Activated T-helper 2 cell treated with anti-CD3 and anti-CD28 coated beads, Interferon-gamma antibody, Interleukin-2, Interleukin-4, amounts not matched to agents 10 μg/mL and 5 μg/mL and 100 μg/mL, durations not matched to agents 14 hours and 24 hours and 36 hours (primary cell): ENCODE measurements around the gene NEK2. TPM values are rescaled to one million over a fixed set of nuclear protein-coding genes. Genes with fewer than 3 reads are reported as not detected.
"Not testable (repeated sequence)": the region's sequence is repeated elsewhere in the genome, so short reads cannot be mapped to it uniquely, and the experiment has no call there.

Source experiments
- DNase-seq: peaks from one replicate; pipeline ENCODE4 v3.0.0; 2021; ENCODE audit warnings: low spot score
- H3K27ac Mint-ChIP-seq: one replicate; pipeline ENCODE4 v1.8.0; 2021; ENCODE audit warnings: mixed read lengths
- H3K27me3 Mint-ChIP-seq: one replicate; pipeline ENCODE4 v1.8.0; 2021; ENCODE audit warnings: low read depth, mixed read lengths
- H3K36me3 Mint-ChIP-seq: one replicate; pipeline ENCODE4 v1.8.0; 2021; ENCODE audit warnings: low read depth, mixed read lengths
- H3K4me1 Mint-ChIP-seq: one replicate; pipeline ENCODE4 v1.8.0; 2021; ENCODE audit warnings: low read depth, mixed read lengths
- H3K4me3 Mint-ChIP-seq: one replicate; pipeline ENCODE4 v1.8.0; 2021; ENCODE audit warnings: low read depth, mild to moderate bottlenecking, moderate library complexity, mixed read lengths
- H3K9me3 Mint-ChIP-seq: one replicate; pipeline ENCODE4 v1.8.0; 2021; ENCODE audit warnings: mixed read lengths
- intact Hi-C: fragments of 100-400 bp; cut with micrococcal nuclease; formaldehyde crosslinking; loops from one replicate; pipeline ENCODE4 v1.15.1; 2023
- total RNA-seq: library from RNA; stranded (reverse); gene quantifications from 2 replicates; pipeline ENCODE4 v1.2.3, GENCODE V29; 2022

Gene NEK2
- total RNA-seq: 21.8 and 24.1 TPM in 2 replicates

GRCh38 chr1:211675230-211676105 lies at the start of gene NEK2:
Gene NEK2 (minus strand): TSS chr1:211675621. CDS start chr1:211675479, 142 bp downstream.
- peak; percentile 89 for DNase-seq
- Mint-ChIP-seq H3K27ac (peak within 1 kb of the TSS; percentile 82), H3K4me3 (peak within 1 kb of the TSS; percentile 95), H3K27me3 (peaks cover 2% of the 10 kb centered on the region), H3K4me1 (peaks cover 35% of the 10 kb centered on the region), H3K36me3 (peaks cover 34% of the 10 kb centered on the region), H3K9me3 (no peaks in the 10 kb centered on the region)
- intact Hi-C loops: loop anchor here (2.0 kb wide), 1 partner anchor 97 kb away; the partner anchor contains the start of gene SLC30A1

- intact Hi-C loops: no loop called here
- no peaks in the 10 kb centered on the region for H3K36me3 Mint-ChIP-seq
- peaks cover 15% of the 10 kb centered on the region for H3K27me3 Mint-ChIP-seq
- no peaks in the 10 kb centered on the region for H3K4me1 Mint-ChIP-seq
- no peak overlapping the region for H3K27ac Mint-ChIP-seq
- DNase-seq: no peak
- H3K9me3 Mint-ChIP-seq: no peaks in the 10 kb centered on the region
- H3K4me3 Mint-ChIP-seq: no peak overlapping the region
Measured at GRCh38 chr1:211724687-211725196, 49.3 kb upstream of the NEK2 start.

- intact Hi-C loops: no loop called here
- H3K9me3 Mint-ChIP-seq: no peaks in the 10 kb centered on the region
- H3K27me3 Mint-ChIP-seq: peaks cover 15% of the 10 kb centered on the region
- no peak overlapping the region for H3K4me3 Mint-ChIP-seq
- no peak overlapping the region for H3K27ac Mint-ChIP-seq
- no peak for DNase-seq
- H3K36me3 Mint-ChIP-seq: no peaks in the 10 kb centered on the region
- H3K4me1 Mint-ChIP-seq: no peaks in the 10 kb centered on the region
Measured at GRCh38 chr1:211723273-211723672, 47.9 kb upstream of the NEK2 start.

GRCh38 chr1:211722277-211723175 lies 47.1 kb upstream of the NEK2 start:
- intact Hi-C loops: no loop called here
- no peak overlapping the region for H3K4me3 Mint-ChIP-seq
- H3K27me3 Mint-ChIP-seq: peaks cover 17% of the 10 kb centered on the region
- no peaks in the 10 kb centered on the region for H3K9me3 Mint-ChIP-seq
- no peaks in the 10 kb centered on the region for H3K36me3 Mint-ChIP-seq
- no peaks in the 10 kb centered on the region for H3K4me1 Mint-ChIP-seq
- DNase-seq: no peak
- no peak overlapping the region for H3K27ac Mint-ChIP-seq

GRCh38 chr1:211716555-211716954 lies 41.1 kb upstream of the NEK2 start:
- H3K27ac Mint-ChIP-seq, H3K9me3 Mint-ChIP-seq, H3K4me1 Mint-ChIP-seq, H3K36me3 Mint-ChIP-seq, DNase-seq, H3K4me3 Mint-ChIP-seq, intact Hi-C loops: not testable (repeated sequence)
- H3K27me3 Mint-ChIP-seq: peaks cover 11% of the 10 kb centered on the region

- intact Hi-C loops: no loop called here
- Mint-ChIP-seq H3K9me3 (no peaks in the 10 kb centered on the region), H3K4me1 (no peaks in the 10 kb centered on the region), H3K27ac (no peak overlapping the region), H3K27me3 (peaks cover 7% of the 10 kb centered on the region), H3K4me3 (no peak overlapping the region), H3K36me3 (no peaks in the 10 kb centered on the region)
- no peak for DNase-seq
Measured at GRCh38 chr1:211715971-211716370, 40.5 kb upstream of the NEK2 start.

- no peak for DNase-seq
- intact Hi-C loops: no loop called here
- Mint-ChIP-seq H3K9me3 (no peaks in the 10 kb centered on the region), H3K4me1 (no peaks in the 10 kb centered on the region), H3K36me3 (no peaks in the 10 kb centered on the region), H3K27me3 (peaks cover 5% of the 10 kb centered on the region), H3K27ac (no peak overlapping the region), H3K4me3 (no peak overlapping the region)
Measured at GRCh38 chr1:211714154-211714553, 38.7 kb upstream of the NEK2 start.

- no peak for DNase-seq
- intact Hi-C loops: no loop called here
- H3K27me3 Mint-ChIP-seq: peaks cover 5% of the 10 kb centered on the region
- H3K9me3 Mint-ChIP-seq: no peaks in the 10 kb centered on the region
- H3K36me3 Mint-ChIP-seq: no peaks in the 10 kb centered on the region
- no peak overlapping the region for H3K4me3 Mint-ChIP-seq
- no peaks in the 10 kb centered on the region for H3K4me1 Mint-ChIP-seq
- H3K27ac Mint-ChIP-seq: no peak overlapping the region
Measured at GRCh38 chr1:211713231-211713630, 37.8 kb upstream of the NEK2 start.

- no peak for DNase-seq
- Mint-ChIP-seq H3K27me3 (no peaks in the 10 kb centered on the region), H3K9me3 (no peaks in the 10 kb centered on the region), H3K4me1 (no peaks in the 10 kb centered on the region), H3K4me3 (no peak overlapping the region), H3K36me3 (no peaks in the 10 kb centered on the region), H3K27ac (no peak overlapping the region)
- intact Hi-C loops: no loop called here
Measured at GRCh38 chr1:211711315-211711705, 35.9 kb upstream of the NEK2 start.

- H3K4me1 Mint-ChIP-seq: no peaks in the 10 kb centered on the region
- intact Hi-C loops: no loop called here
- no peaks in the 10 kb centered on the region for H3K27me3 Mint-ChIP-seq
- H3K36me3 Mint-ChIP-seq: no peaks in the 10 kb centered on the region
- no peak overlapping the region for H3K4me3 Mint-ChIP-seq
- no peaks in the 10 kb centered on the region for H3K9me3 Mint-ChIP-seq
- DNase-seq: no peak
- H3K27ac Mint-ChIP-seq: no peak overlapping the region
Measured at GRCh38 chr1:211710566-211711314, 35.3 kb upstream of the NEK2 start.

GRCh38 chr1:211708926-211709325 lies 33.5 kb upstream of the NEK2 start:
- Mint-ChIP-seq H3K4me1 (no peaks in the 10 kb centered on the region), H3K27ac (no peak overlapping the region), H3K9me3 (no peaks in the 10 kb centered on the region), H3K27me3 (peaks cover under 1% of the 10 kb centered on the region), H3K36me3 (no peaks in the 10 kb centered on the region), H3K4me3 (no peak overlapping the region)
- intact Hi-C loops: no loop called here
- DNase-seq: no peak

- intact Hi-C loops: no loop called here
- H3K27me3 Mint-ChIP-seq: peaks cover 4% of the 10 kb centered on the region
Measured at GRCh38 chr1:211708006-211708405, 32.6 kb upstream of the NEK2 start.

More at GRCh38 chr1:211708006-211708405, 32.6 kb upstream of the NEK2 start:
- Mint-ChIP-seq H3K36me3 (no peaks in the 10 kb centered on the region), H3K4me3 (no peak overlapping the region), H3K9me3 (no peaks in the 10 kb centered on the region), H3K27ac (no peak overlapping the region), H3K4me1 (no peaks in the 10 kb centered on the region)
- no peak for DNase-seq
